Measurements from ENCODE around the gene DEF6. TPM values are rescaled to one million over a fixed set of nuclear protein-coding genes. Genes with fewer than 3 reads are reported as not detected.

Gene DEF6
- total and polyA plus RNA-seq, 2 of the 8 experiments (the other 6 are each of a cell fraction or from before 2014, with no cell fraction given): 3.3 to 4.1 TPM

- TF ChIP-seq RNF2 (IDR thresholded peaks at IDR 0.05; ENCODE audit: borderline replicate concordance, low read depth, low read length, missing control alignments, poor library complexity, severe bottlenecking): no peak
These were observed 68.1 kb downstream of the DEF6 start (continued) for GRCh38 chr6:35365594-35366203.
